GM10847 (cell line): ENCODE results near the gene SLC24A4.

Experiments used
- POLR2A ChIP-seq: IDR thresholded peaks from 2 replicates; pipeline ENCODE4 v1.6.1; 2011; ENCODE audit not compliant: insufficient read length; ENCODE audit errors: extremely low read depth

Gene SLC24A4

GRCh38 chr14:92525322-92526095 is 202.5 kb downstream of the SLC24A4 start:
- TF ChIP-seq POLR2A, result no peak

- no peak for TF ChIP-seq POLR2A
Observed at GRCh38 chr14:92527721-92528120, 204.8 kb downstream of the SLC24A4 start.

- no peak for TF ChIP-seq POLR2A
Observed at GRCh38 chr14:92528486-92529100, 205.6 kb downstream of the SLC24A4 start.

- no peak for TF ChIP-seq POLR2A
Observed at GRCh38 chr14:92529903-92530302, 206.9 kb downstream of the SLC24A4 start.

- TF ChIP-seq POLR2A, result no peak
Observed at GRCh38 chr14:92531106-92531873, 208.3 kb downstream of the SLC24A4 start.

GRCh38 chr14:92532490-92533163 is 209.7 kb downstream of the SLC24A4 start:
- TF ChIP-seq POLR2A, result no peak

GRCh38 chr14:92534932-92535643 is 212.1 kb downstream of the SLC24A4 start:
- TF ChIP-seq POLR2A, result no peak

GRCh38 chr14:92538412-92538985 is 215.5 kb downstream of the SLC24A4 start:
- no peak for TF ChIP-seq POLR2A

GRCh38 chr14:92539419-92539818 is 216.5 kb downstream of the SLC24A4 start:
- TF ChIP-seq POLR2A, result no peak

- no peak for TF ChIP-seq POLR2A
Observed at GRCh38 chr14:92539875-92540274, 216.9 kb downstream of the SLC24A4 start.

GRCh38 chr14:92540472-92541048 is 217.6 kb downstream of the SLC24A4 start:
- no peak for TF ChIP-seq POLR2A

GRCh38 chr14:92542766-92543554 is 220.0 kb downstream of the SLC24A4 start:
- TF ChIP-seq POLR2A, result no peak

GRCh38 chr14:92544051-92544720 is 221.2 kb downstream of the SLC24A4 start:
- TF ChIP-seq POLR2A, result no peak
